OCI-LY3 (cell line): ENCODE data around the gene CELF4.

Source experiments
- CTCF ChIP-seq: fragments of 200-600, 300-600 bp; sonication (generic); IDR thresholded peaks from 2 replicates; pipeline ENCODE4 v1.5.1; 2014; ENCODE audit warnings: antibody characterized with exemption, low read length, low read depth
- EZH2phosphoT487 ChIP-seq: fragments of 200-600 bp; shearing (Covaris generic); IDR thresholded peaks from 2 replicates; pipeline ENCODE4 v1.6.1; 2018; ENCODE audit warnings: antibody characterized with exemption, mixed run types, low read depth

- TF ChIP-seq CTCF (no peak), EZH2phosphoT487 (no peak)
Observed at GRCh38 chr18:37289423-37289822, 276.2 kb downstream of the CELF4 start.
